ENCODE measurements around the gene PLEK2.

DNA sequence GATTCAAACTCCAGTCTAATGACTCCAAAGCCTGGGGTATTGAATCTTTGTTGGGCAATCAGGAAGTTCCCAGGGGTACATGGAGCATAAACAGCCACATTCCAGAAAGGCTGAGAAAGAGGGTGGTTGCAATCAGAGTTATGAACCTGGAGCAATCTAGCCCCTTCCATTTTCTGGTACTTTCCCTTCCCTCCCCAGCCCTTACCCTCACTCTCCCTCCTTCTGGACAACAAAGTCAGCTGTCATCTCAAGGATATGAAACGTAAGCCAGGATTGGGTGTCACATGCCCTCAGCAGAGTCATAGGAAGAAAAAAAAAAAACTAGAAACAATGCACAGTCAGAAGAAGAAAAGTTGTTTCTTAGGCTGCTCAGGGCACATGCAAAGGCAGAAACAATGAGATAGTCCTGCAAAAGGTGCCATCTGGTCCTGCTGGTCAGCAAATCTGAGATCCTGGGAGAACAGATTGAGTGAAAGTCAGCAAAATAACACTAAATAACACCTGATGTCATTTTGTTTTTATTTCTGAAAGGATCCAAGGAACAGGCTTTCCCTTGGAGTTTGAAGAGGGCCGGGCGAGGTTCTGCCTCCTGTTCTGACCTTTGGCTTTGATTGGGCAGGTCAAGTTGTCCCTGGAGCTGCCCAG is 49.5 kb upstream of the PLEK2 start:
- TF ChIP-seq CTCF (optimal IDR thresholded peaks at IDR 0.05 in 1 of 3, IDR thresholded peaks at IDR 0.05 in 1 of 3, conservative IDR thresholded peaks at IDR 0.05 in 1 of 3; ENCODE audit: extremely low read depth in 1 of 3, insufficient read depth in 2 of 3, low read length in 3 of 3) (no peak), EZH2 (IDR thresholded peaks at IDR 0.05; ENCODE audit: low read length) (no peak)
